Right cardiac atrium (tissue), 5 donors: Measurements from ENCODE around the gene RIMOC1. TPM values are rescaled to one million over a fixed set of nuclear protein-coding genes. Genes with fewer than 3 reads are reported as not detected.

Experiments
- ATAC-seq, 2 donors: fragments of 200-7000 bp; cut with Tn5 transposase; one replicate each; pipeline versions ENCODE4 v1.8.0 to v1.9.1; 2020; ENCODE audit warnings: moderate library complexity in 2 of 2, mild to moderate bottlenecking in 1 of 2
- DNase-seq, 3 donors: peaks; one replicate each; pipeline ENCODE4 v3.0.0-alpha.2; 2020
- H3K27ac ChIP-seq: one replicate; pipeline ENCODE4 v1.5.1; 2013; ENCODE audit warnings: mild to moderate bottlenecking, low read length, control low read depth, moderate library complexity
- H3K27me3 ChIP-seq: one replicate; pipeline ENCODE4 v1.6.1; 2013; ENCODE audit not compliant: control insufficient read depth, insufficient read depth
- H3K4me1 ChIP-seq: one replicate; pipeline ENCODE4 v1.6.1; 2013; ENCODE audit warnings: low read length; ENCODE audit not compliant: control insufficient read depth, insufficient read depth
- H3K4me3 ChIP-seq: one replicate; pipeline ENCODE4 v1.5.1; 2013; ENCODE audit warnings: low read length, control low read depth
- H3K9me3 ChIP-seq: one replicate; pipeline ENCODE4 v1.6.1; 2013; ENCODE audit warnings: low read length; ENCODE audit not compliant: control insufficient read depth
- WGBS: extraction: QIAGEN DNeasy Blood & Tissue Kit; methylation state at CpG from one replicate; pipeline ENCODE4 v1.1.7; 2013; 5-methylcytosine and 5-hydroxymethylcytosine counted together
- intact Hi-C, 4 donors: fragments of 100-400 bp; cut with DNase I; formaldehyde crosslinking; loops; one replicate each; pipeline versions ENCODE4 v1.11.0 to v1.14.0; 2022 to 2023
- long read RNA-seq, 4 donors: library from polyadenylated mRNA; unstranded; transcript quantifications; one replicate each; pipeline ENCODE4 v2.0.0, GENCODE V29; 2020 to 2021
- polyA plus RNA-seq: library from polyadenylated mRNA; stranded (reverse); fragments of 200-250 nt; gene quantifications from one replicate; pipeline ENCODE4 v1.2.3, GENCODE V29; 2013
- total RNA-seq, 4 donors: library from RNA; stranded (reverse); fragmentation: NEBNext Ultra II Directional; extraction: Animal tissue kit (Norgen Biotek cat#: 25700); gene quantifications; one replicate each; pipeline ENCODE4 v1.2.1, GENCODE V29; 2021
- donor health status: healthy with polysubstance abuse.
- donor health status: DM: no; HTN: yes; CAD: no.
- donor health status: DM: no; HTN: no; CAD: no.
- donor health status: DM: no; HTN: yes; CAD: no; lungs with severe emphysema.
- donor health status: DM: yes; HTN: yes; CAD: no.

The RIMOC1 gene
- total RNA-seq (10 to 100 TPM; 13.4 to 16.7 (median 16.0) TPM), polyA plus RNA-seq (7.2 TPM)
- long read RNA-seq, donor 1, full-length matches to known transcripts, result 8 of 10 reads
- long read RNA-seq, donor 1, partial matches to known transcripts, result 0 of 10 reads
- long read RNA-seq, donor 1, other reads (novel, unspliced or antisense), result 2 of 10 reads
- long read RNA-seq, donor 2, result 0 reads
- long read RNA-seq, donor 3, full-length matches to known transcripts, result 5 of 5 reads
- long read RNA-seq, donor 3, partial matches to known transcripts, result 0 of 5 reads
- long read RNA-seq, donor 3, other reads (novel, unspliced or antisense), result 0 of 5 reads
- long read RNA-seq, donor 4, partial matches to known transcripts, result 0 of 1 reads
- long read RNA-seq, donor 4, other reads (novel, unspliced or antisense), result 1 of 1 reads

GRCh38 chr5:41903892-41904799 is at the start of gene RIMOC1:
RIMOC1 (plus strand) TSS chr5:41904344; CDS start chr5:41904368, 24 bp downstream.
- Histone ChIP-seq H3K27ac (peak within 1 kb of the TSS; percentile 83), H3K4me1 (peaks cover 2% of the 10 kb centered on the region), H3K4me3 (peak within 1 kb of the TSS; percentile 63), H3K27me3 (no peaks in the 10 kb centered on the region), H3K9me3 (no peaks in the 10 kb centered on the region)
- intact Hi-C loops, result no loop called here
- peak; percentile 100 for ATAC-seq
- WGBS, result under 1% methylated on average over 55 of the region's 55 CpGs
- DNase-seq, result peak; percentile 98 to 99 (median 99)

GRCh38 chr5:41856644-41857491 is 47.3 kb upstream of the RIMOC1 start:
- 41% methylated on average over 5 of the region's 5 CpGs for WGBS

GRCh38 chr5:41857989-41858388 is 46.2 kb upstream of the RIMOC1 start:
- Histone ChIP-seq H3K4me3 (no peak overlapping the region), H3K4me1 (no peaks in the 10 kb centered on the region), H3K27ac (no peak overlapping the region), H3K9me3 (no peaks in the 10 kb centered on the region), H3K27me3 (no peaks in the 10 kb centered on the region)
- no peak for DNase-seq
- 90% methylated on average over 1 of the region's 1 CpG for WGBS
- intact Hi-C loops, result loop anchor here in 3 of 4 donors (5.0 to 10.0 kb wide), 7 partner anchors 57 to 1037 kb away; partner anchors contain the start of gene FBXO4 (in 1 of the 3)
- ATAC-seq, result no peak

More at GRCh38 chr5:41856644-41857491, 47.3 kb upstream of the RIMOC1 start:
- no peaks in the 10 kb centered on the region for H3K9me3 ChIP-seq
- DNase-seq, result no peak
- no peak overlapping the region for H3K4me3 ChIP-seq
- no peaks in the 10 kb centered on the region for H3K4me1 ChIP-seq
- intact Hi-C loops, result loop anchor here in 3 of 4 donors (5.0 to 10.0 kb wide), 7 partner anchors 58 to 1038 kb away; partner anchors contain the start of gene FBXO4 (in 1 of the 3)
- H3K27me3 ChIP-seq, result no peaks in the 10 kb centered on the region
- peak; percentile 86 to 89 for ATAC-seq
- no peak overlapping the region for H3K27ac ChIP-seq

GRCh38 chr5:41858890-41859289 is 45.3 kb upstream of the RIMOC1 start:
- 85% methylated on average over 2 of the region's 2 CpGs for WGBS
- Histone ChIP-seq H3K9me3 (no peaks in the 10 kb centered on the region), H3K4me3 (no peak overlapping the region), H3K27me3 (no peaks in the 10 kb centered on the region), H3K4me1 (no peaks in the 10 kb centered on the region), H3K27ac (no peak overlapping the region)
- ATAC-seq (no peak), DNase-seq (no peak)
- intact Hi-C loops, result loop anchor here in 3 of 4 donors (5.0 to 10.0 kb wide), 7 partner anchors 56 to 1036 kb away; partner anchors contain the start of gene FBXO4 (in 1 of the 3)

GRCh38 chr5:41863871-41864486 is 40.2 kb upstream of the RIMOC1 start:
- no peak overlapping the region for H3K27ac ChIP-seq
- intact Hi-C loops, result loop anchor here in 2 of 4 donors (5.0 to 10.0 kb wide), 2 partner anchors 61 to 903 kb away; partner anchors contain the start of gene FBXO4 (in 1 of the 2)
- ATAC-seq (no peak), DNase-seq (no peak)
- H3K9me3 ChIP-seq, result no peaks in the 10 kb centered on the region
- no peak overlapping the region for H3K4me3 ChIP-seq
- no peaks in the 10 kb centered on the region for H3K27me3 ChIP-seq
- peaks cover under 1% of the 10 kb centered on the region for H3K4me1 ChIP-seq

GRCh38 chr5:41869151-41869723 is 34.9 kb upstream of the RIMOC1 start:
- ATAC-seq, result peak; percentile 6 to 93
- Histone ChIP-seq H3K27ac (peak overlapping the region; percentile 80), H3K9me3 (no peaks in the 10 kb centered on the region), H3K27me3 (no peaks in the 10 kb centered on the region), H3K4me1 (peaks cover 3% of the 10 kb centered on the region), H3K4me3 (peak overlapping the region; percentile 74)
- intact Hi-C loops, result loop anchor here in 2 of 4 donors (5.0 to 10.0 kb wide), 2 partner anchors 56 to 188 kb away; partner anchors contain the start of gene FBXO4 (in 1 of the 2)
- DNase-seq, result peak; percentile 80 to 94 (median 92)
- 9% methylated on average over 28 of the region's 28 CpGs for WGBS

- peaks cover 3% of the 10 kb centered on the region for H3K4me1 ChIP-seq
- no peaks in the 10 kb centered on the region for H3K9me3 ChIP-seq
- WGBS, result under 1% methylated on average over 82 of the region's 82 CpGs
- ATAC-seq (peak; percentile 88 to 95), DNase-seq (peak; percentile 85 to 92 (median 91))
- H3K4me3 ChIP-seq, result peak within 1 kb of the TSS; percentile 74
- intact Hi-C loops, result loop anchor here in 2 of 4 donors (5.0 to 10.0 kb wide), 2 partner anchors 55 to 187 kb away; partner anchors contain the start of gene FBXO4 (in 1 of the 2)
- peak within 1 kb of the TSS; percentile 80 for H3K27ac ChIP-seq
- no peaks in the 10 kb centered on the region for H3K27me3 ChIP-seq
These were observed 34.2 kb upstream of the RIMOC1 start, which contains the start of gene OXCT1 for GRCh38 chr5:41869724-41870626. OXCT1 (minus strand) TSS chr5:41870425; CDS start chr5:41870358, 67 bp downstream.

- intact Hi-C loops, result no loop called here
- DNase-seq (no peak), ATAC-seq (peak in 1 of 2 donors; percentile 0)
- Histone ChIP-seq H3K4me1 (peaks cover 3% of the 10 kb centered on the region), H3K27ac (peak overlapping the region; percentile 80), H3K4me3 (peak overlapping the region; percentile 74), H3K27me3 (no peaks in the 10 kb centered on the region), H3K9me3 (no peaks in the 10 kb centered on the region)
- WGBS, result 9% methylated on average over 16 of the region's 16 CpGs
These were observed 33.5 kb upstream of the RIMOC1 start for GRCh38 chr5:41870627-41871048.

- Histone ChIP-seq H3K27ac (no peak overlapping the region), H3K27me3 (no peaks in the 10 kb centered on the region), H3K4me1 (peaks cover 3% of the 10 kb centered on the region), H3K4me3 (no peak overlapping the region), H3K9me3 (no peaks in the 10 kb centered on the region)
- 34% methylated on average over 2 of the region's 2 CpGs for WGBS
- DNase-seq, result no peak
- no peak for ATAC-seq
- intact Hi-C loops, result no loop called here
These were observed 32.3 kb upstream of the RIMOC1 start for GRCh38 chr5:41871852-41872251.
